WTC11 (cell line): ENCODE results near the gene SEZ6.

Experiments
- ATF2 ChIP-seq: sonication (generic); formaldehyde crosslinking; IDR thresholded peaks from 2 replicates; pipeline ENCODE4 v1.8.1; 2022; ENCODE audit warnings: low read depth, missing genetic modification reagents, borderline replicate concordance
- ATF3 ChIP-seq: sonication (generic); formaldehyde crosslinking; conservative IDR thresholded peaks from 2 replicates; pipeline ENCODE4 v1.8.1; 2022; ENCODE audit warnings: mild to moderate bottlenecking, missing genetic modification reagents
- CTCF ChIP-seq: fragments of 200-600 bp; IDR thresholded peaks from 2 replicates; pipeline ENCODE4 v1.8.0; 2022; ENCODE audit warnings: antibody characterized with exemption
- GTF2I ChIP-seq: fragments of 250-450 bp; sonication (Bioruptor Pico); conservative IDR thresholded peaks from 2 replicates; pipeline ENCODE4 v1.4.0; 2021; ENCODE audit warnings: mild to moderate bottlenecking
- HMGA2 ChIP-seq: fragments of 250-450 bp; sonication (Bioruptor Pico); IDR thresholded peaks from 2 replicates; pipeline ENCODE4 v1.4.0; 2021; ENCODE audit warnings: mild to moderate bottlenecking, moderate library complexity
- MAX ChIP-seq: sonication (generic); formaldehyde crosslinking; IDR thresholded peaks from 2 replicates; pipeline ENCODE4 v1.8.0; 2022; ENCODE audit warnings: mild to moderate bottlenecking, missing genetic modification reagents
- NR2C2 ChIP-seq: sonication (generic); formaldehyde crosslinking; IDR thresholded peaks from 2 replicates; pipeline ENCODE4 v1.8.0; 2022; ENCODE audit warnings: mild to moderate bottlenecking, missing genetic modification reagents
- SP1 ChIP-seq: sonication (generic); formaldehyde crosslinking; conservative IDR thresholded peaks from 2 replicates; pipeline ENCODE4 v1.8.1; 2022; ENCODE audit warnings: missing genetic modification reagents
- STAT6 ChIP-seq: sonication (generic); formaldehyde crosslinking; conservative IDR thresholded peaks from 2 replicates; pipeline ENCODE4 v1.8.1; 2023; ENCODE audit warnings: mild to moderate bottlenecking, low read depth, missing genetic modification reagents, moderate library complexity
- TP53 ChIP-seq: sonication (generic); formaldehyde crosslinking; IDR thresholded peaks from 2 replicates; pipeline ENCODE4 v1.8.1; 2023; ENCODE audit warnings: mild to moderate bottlenecking, missing genetic modification reagents
- ZNF138 ChIP-seq: sonication (generic); formaldehyde crosslinking; conservative IDR thresholded peaks from 2 replicates; pipeline ENCODE4 v1.8.1; 2022; ENCODE audit warnings: mild to moderate bottlenecking, moderate library complexity, missing genetic modification reagents
- TF ChIP-seq, protein P1 (sequence below): fragments of 250-450 bp; sonication (Bioruptor Pico); IDR thresholded peaks from 2 replicates; pipeline ENCODE4 v1.9.0; 2021; ENCODE audit warnings: mild to moderate bottlenecking

- TF ChIP-seq CTCF (no peak), ZNF138 (CRISPR knock-in tag) (no peak), GTF2I (CRISPR knock-in tag) (no peak), ATF3 (no peak), MAX (CRISPR knock-in tag) (no peak), STAT6 (no peak), TP53 (CRISPR knock-in tag) (no peak), SP1 (CRISPR knock-in tag) (no peak), ATF2 (CRISPR knock-in tag) (no peak), HMGA2 (no peak), NR2C2 (CRISPR knock-in tag) (no peak)
- TF ChIP-seq, protein P1, sequence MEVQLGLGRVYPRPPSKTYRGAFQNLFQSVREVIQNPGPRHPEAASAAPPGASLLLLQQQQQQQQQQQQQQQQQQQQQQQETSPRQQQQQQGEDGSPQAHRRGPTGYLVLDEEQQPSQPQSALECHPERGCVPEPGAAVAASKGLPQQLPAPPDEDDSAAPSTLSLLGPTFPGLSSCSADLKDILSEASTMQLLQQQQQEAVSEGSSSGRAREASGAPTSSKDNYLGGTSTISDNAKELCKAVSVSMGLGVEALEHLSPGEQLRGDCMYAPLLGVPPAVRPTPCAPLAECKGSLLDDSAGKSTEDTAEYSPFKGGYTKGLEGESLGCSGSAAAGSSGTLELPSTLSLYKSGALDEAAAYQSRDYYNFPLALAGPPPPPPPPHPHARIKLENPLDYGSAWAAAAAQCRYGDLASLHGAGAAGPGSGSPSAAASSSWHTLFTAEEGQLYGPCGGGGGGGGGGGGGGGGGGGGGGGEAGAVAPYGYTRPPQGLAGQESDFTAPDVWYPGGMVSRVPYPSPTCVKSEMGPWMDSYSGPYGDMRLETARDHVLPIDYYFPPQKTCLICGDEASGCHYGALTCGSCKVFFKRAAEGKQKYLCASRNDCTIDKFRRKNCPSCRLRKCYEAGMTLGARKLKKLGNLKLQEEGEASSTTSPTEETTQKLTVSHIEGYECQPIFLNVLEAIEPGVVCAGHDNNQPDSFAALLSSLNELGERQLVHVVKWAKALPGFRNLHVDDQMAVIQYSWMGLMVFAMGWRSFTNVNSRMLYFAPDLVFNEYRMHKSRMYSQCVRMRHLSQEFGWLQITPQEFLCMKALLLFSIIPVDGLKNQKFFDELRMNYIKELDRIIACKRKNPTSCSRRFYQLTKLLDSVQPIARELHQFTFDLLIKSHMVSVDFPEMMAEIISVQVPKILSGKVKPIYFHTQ (CRISPR knock-in tag) = no peak
These were observed 3.0 kb downstream of the SEZ6 start for GRCh38 chr17:29002811-29003210.
